Esophagus muscularis mucosa (tissue), 4 donors: Measurements from ENCODE around the gene GTF2I.

Source experiments
- EP300 ChIP-seq: sonication (generic); formaldehyde crosslinking; IDR thresholded peaks from one replicate; pipeline ENCODE4 v1.6.1; 2017; ENCODE audit warnings: antibody characterized with exemption
- POLR2A ChIP-seq: fragments of 450-650 bp; IDR thresholded peaks from one replicate; pipeline ENCODE4 v1.6.1; 2017; ENCODE audit warnings: antibody characterized with exemption, moderate library complexity, mild to moderate bottlenecking, low read depth
- POLR2AphosphoS5 ChIP-seq, 2 donors: sonication (generic); formaldehyde crosslinking; IDR thresholded peaks; one replicate each; pipeline ENCODE4 v1.6.1; 2017; ENCODE audit warnings: antibody characterized with exemption in 2 of 2
- TF ChIP-seq, protein P1 (sequence below), 3 experiments: fragments of 200-600 bp in 2 of 3; fragments of 450-650 bp in 1 of 3; sonication (generic) in 2 of 3; IDR thresholded peaks; one replicate each; pipeline ENCODE4 v1.5.1; 2017 to 2019; ENCODE audit warnings: antibody characterized with exemption in 3 of 3, mild to moderate bottlenecking in 2 of 3, moderate library complexity in 1 of 3

DNA sequence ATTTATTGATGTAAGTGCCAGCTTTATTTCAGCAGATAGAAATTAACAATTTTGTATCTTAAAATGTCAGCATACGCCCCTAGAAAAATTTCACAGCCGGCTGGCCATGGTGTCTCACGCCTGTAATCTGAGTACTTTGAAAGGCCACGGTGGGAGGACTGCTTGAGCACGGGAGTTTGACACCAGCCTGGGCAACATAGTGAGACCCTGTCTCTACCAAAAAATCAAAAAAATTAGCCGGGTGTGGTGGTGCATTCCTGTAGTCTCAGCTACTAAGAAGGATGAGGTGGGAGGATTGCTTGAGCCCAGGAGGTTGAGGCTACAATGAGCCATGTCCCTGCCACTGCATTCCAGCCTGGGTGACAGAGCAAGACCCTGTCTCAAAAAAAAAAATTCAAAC, 14.1 kb downstream of the GTF2I start:
- TF ChIP-seq, protein P1, sequence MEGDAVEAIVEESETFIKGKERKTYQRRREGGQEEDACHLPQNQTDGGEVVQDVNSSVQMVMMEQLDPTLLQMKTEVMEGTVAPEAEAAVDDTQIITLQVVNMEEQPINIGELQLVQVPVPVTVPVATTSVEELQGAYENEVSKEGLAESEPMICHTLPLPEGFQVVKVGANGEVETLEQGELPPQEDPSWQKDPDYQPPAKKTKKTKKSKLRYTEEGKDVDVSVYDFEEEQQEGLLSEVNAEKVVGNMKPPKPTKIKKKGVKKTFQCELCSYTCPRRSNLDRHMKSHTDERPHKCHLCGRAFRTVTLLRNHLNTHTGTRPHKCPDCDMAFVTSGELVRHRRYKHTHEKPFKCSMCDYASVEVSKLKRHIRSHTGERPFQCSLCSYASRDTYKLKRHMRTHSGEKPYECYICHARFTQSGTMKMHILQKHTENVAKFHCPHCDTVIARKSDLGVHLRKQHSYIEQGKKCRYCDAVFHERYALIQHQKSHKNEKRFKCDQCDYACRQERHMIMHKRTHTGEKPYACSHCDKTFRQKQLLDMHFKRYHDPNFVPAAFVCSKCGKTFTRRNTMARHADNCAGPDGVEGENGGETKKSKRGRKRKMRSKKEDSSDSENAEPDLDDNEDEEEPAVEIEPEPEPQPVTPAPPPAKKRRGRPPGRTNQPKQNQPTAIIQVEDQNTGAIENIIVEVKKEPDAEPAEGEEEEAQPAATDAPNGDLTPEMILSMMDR (IDR thresholded peaks at IDR 0.05) = no peak
- TF ChIP-seq EP300 (no peak), POLR2A (no peak), POLR2AphosphoS5 (IDR thresholded peaks at IDR 0.05) (no peak)
